ENCODE results near the gene KLHL29. TPM values are rescaled to one million over a fixed set of nuclear protein-coding genes. Genes with fewer than 3 reads are reported as not detected.
"Not testable (repeated sequence)": the region's sequence is repeated elsewhere in the genome, so short reads cannot be mapped to it uniquely, and the experiment has no call there.

KLHL29 gene
- total RNA-seq, 2 donors from 2014 or later: 1.0 to 2.4 TPM

DNA sequence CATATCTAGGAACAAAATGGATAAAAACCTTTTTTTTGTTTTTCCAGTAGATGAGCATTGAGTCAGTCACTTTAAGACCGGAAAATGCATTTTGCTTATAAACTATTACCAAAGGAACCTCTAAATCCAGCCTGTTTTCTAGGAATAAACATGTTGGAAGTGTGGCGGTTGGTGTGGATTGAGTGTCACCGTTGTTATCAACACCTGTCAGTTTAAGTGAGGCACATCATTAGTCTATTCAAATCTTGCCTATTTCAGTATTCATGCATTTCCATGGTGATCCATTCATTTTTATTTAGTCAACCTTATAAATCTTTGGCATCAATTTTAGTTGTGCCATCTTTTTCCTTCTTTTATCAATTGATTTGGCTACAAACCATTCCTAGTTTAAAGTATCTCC, 3.3 kb downstream of the KLHL29 start:
- H3K4me3 ChIP-seq (ENCODE audit: low read length): no peak overlapping the region
- H3K27ac ChIP-seq (ENCODE audit: low read depth, low read length): no peak overlapping the region
- H3K4me3 Mint-ChIP-seq: no peak overlapping the region
- H3K27me3 ChIP-seq (ENCODE audit: control insufficient read depth, insufficient read depth, low read length, poor library complexity, severe bottlenecking): peaks cover 60% of the 10 kb centered on the region
- no peaks in the 10 kb centered on the region for H3K9me3 ChIP-seq (ENCODE audit: control insufficient read depth, low read length)
- H3K27me3 Mint-ChIP-seq (ENCODE audit: insufficient read depth): peaks cover 60% of the 10 kb centered on the region
- no peak for DNase-seq
- H3K36me3 ChIP-seq (ENCODE audit: control insufficient read depth, insufficient read depth, low read length): no peaks in the 10 kb centered on the region
- H3K27ac Mint-ChIP-seq: no peak overlapping the region
- TF ChIP-seq, protein P1, sequence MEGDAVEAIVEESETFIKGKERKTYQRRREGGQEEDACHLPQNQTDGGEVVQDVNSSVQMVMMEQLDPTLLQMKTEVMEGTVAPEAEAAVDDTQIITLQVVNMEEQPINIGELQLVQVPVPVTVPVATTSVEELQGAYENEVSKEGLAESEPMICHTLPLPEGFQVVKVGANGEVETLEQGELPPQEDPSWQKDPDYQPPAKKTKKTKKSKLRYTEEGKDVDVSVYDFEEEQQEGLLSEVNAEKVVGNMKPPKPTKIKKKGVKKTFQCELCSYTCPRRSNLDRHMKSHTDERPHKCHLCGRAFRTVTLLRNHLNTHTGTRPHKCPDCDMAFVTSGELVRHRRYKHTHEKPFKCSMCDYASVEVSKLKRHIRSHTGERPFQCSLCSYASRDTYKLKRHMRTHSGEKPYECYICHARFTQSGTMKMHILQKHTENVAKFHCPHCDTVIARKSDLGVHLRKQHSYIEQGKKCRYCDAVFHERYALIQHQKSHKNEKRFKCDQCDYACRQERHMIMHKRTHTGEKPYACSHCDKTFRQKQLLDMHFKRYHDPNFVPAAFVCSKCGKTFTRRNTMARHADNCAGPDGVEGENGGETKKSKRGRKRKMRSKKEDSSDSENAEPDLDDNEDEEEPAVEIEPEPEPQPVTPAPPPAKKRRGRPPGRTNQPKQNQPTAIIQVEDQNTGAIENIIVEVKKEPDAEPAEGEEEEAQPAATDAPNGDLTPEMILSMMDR (conservative IDR thresholded peaks at IDR 0.05): no peak
- 94 to 100% methylated on average over 1 to 3 of the region's 3 CpGs for WGBS, 2 experiments (ENCODE audit: insufficient coverage in 1 of 2, insufficient read length in 1 of 2)
- no peaks in the 10 kb centered on the region for H3K36me3 Mint-ChIP-seq (ENCODE audit: low read depth)
- no peaks in the 10 kb centered on the region for H3K4me1 ChIP-seq (ENCODE audit: control insufficient read depth, insufficient read depth, low read length)
- H3K9me3 Mint-ChIP-seq: no peaks in the 10 kb centered on the region
- H3K9ac ChIP-seq (ENCODE audit: extremely low read depth, low read length, poor library complexity, severe bottlenecking): no peak overlapping the region
- H3K4me1 Mint-ChIP-seq: no peaks in the 10 kb centered on the region

DNA sequence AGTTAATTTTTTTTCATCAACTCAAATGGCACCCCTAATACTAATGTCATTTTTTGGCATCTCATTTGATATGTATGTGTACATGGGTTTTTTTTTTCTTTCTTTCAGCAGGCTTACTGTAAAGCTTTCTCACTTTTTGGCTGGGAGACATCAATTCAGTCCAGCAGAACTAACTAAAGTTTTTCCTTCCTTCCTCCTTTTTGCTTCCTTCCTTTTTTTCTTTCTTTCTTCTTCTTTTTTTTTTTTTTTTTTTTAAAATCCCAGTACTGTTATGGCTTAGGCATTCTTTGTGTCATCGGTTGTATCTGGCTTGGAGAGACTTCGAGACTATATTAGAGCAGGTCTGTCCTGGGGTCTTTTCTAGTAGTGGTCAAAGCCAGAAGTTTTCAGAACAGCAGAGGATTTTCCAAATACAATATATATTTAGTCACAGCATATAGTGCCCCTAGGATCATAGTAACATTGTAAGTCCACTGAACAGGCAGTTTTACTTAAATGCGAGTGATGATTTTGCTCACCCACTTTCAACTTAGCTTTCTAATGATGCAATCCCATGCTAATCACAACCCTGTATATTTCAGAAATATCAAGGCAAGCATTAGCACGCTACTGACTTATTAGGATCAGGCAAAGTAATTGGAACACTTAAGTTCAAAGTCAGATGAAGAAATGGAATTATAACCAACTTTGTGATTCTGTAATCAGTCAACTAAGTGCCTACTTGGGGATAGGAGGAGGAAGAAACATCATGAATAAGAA, 4.0 kb downstream of the KLHL29 start:
- Mint-ChIP-seq H3K27me3 (ENCODE audit: insufficient read depth) (peaks cover 54% of the 10 kb centered on the region), H3K4me3 (no peak overlapping the region), H3K36me3 (ENCODE audit: low read depth) (no peaks in the 10 kb centered on the region), H3K4me1 (no peaks in the 10 kb centered on the region), H3K27ac (no peak overlapping the region), H3K9me3 (no peaks in the 10 kb centered on the region)
- no peak for DNase-seq
- TF ChIP-seq, protein P1 (conservative IDR thresholded peaks at IDR 0.05): no peak
- no peaks in the 10 kb centered on the region for H3K9me3 ChIP-seq (ENCODE audit: control insufficient read depth, low read length)
- 93 to 100% methylated on average over 2 to 4 of the region's 4 CpGs for WGBS, 2 experiments (ENCODE audit: insufficient coverage in 1 of 2, insufficient read length in 1 of 2)
- H3K36me3 ChIP-seq (ENCODE audit: control insufficient read depth, insufficient read depth, low read length): no peaks in the 10 kb centered on the region
- H3K27me3 ChIP-seq (ENCODE audit: control insufficient read depth, insufficient read depth, low read length, poor library complexity, severe bottlenecking): peaks cover 53% of the 10 kb centered on the region
- no peak overlapping the region for H3K9ac ChIP-seq (ENCODE audit: extremely low read depth, low read length, poor library complexity, severe bottlenecking)
- no peak overlapping the region for H3K27ac ChIP-seq (ENCODE audit: low read depth, low read length)
- no peak overlapping the region for H3K4me3 ChIP-seq (ENCODE audit: low read length)
- H3K4me1 ChIP-seq (ENCODE audit: control insufficient read depth, insufficient read depth, low read length): no peaks in the 10 kb centered on the region

DNA sequence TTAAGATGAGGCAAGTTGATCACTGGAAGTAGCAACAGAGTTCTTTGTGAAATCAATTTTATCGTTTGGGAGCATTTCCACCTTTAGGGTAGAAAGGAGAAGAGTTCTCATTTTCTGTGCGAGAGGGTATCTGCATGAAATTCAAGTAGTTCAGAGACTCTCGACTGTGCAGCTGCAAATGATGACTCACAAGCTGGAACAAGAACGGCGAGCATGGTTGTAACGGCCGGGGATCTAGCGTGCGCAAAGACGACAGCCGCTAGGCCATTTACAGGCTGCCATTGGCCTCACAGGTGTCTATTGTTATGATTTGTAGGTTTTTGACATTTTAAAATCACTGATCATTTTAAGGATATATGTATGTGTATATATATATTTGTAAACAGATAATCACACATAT, 5.2 kb downstream of the KLHL29 start:
- DNase-seq: no peak
- TF ChIP-seq, protein P1 (conservative IDR thresholded peaks at IDR 0.05): no peak
- Mint-ChIP-seq H3K36me3 (ENCODE audit: low read depth) (no peaks in the 10 kb centered on the region), H3K4me1 (peaks cover 8% of the 10 kb centered on the region), H3K27me3 (ENCODE audit: insufficient read depth) (peaks cover 46% of the 10 kb centered on the region), H3K4me3 (no peak overlapping the region), H3K27ac (no peak overlapping the region), H3K9me3 (no peaks in the 10 kb centered on the region)
- peaks cover 45% of the 10 kb centered on the region for H3K27me3 ChIP-seq (ENCODE audit: control insufficient read depth, insufficient read depth, low read length, poor library complexity, severe bottlenecking)
- no peak overlapping the region for H3K27ac ChIP-seq (ENCODE audit: low read depth, low read length)
- H3K4me1 ChIP-seq (ENCODE audit: control insufficient read depth, insufficient read depth, low read length): peaks cover 9% of the 10 kb centered on the region
- WGBS, 2 experiments (ENCODE audit: insufficient coverage in 1 of 2, insufficient read length in 1 of 2): 91 to 93% methylated on average over 5 to 11 of the region's 11 CpGs
- no peaks in the 10 kb centered on the region for H3K9me3 ChIP-seq (ENCODE audit: control insufficient read depth, low read length)
- H3K4me3 ChIP-seq (ENCODE audit: low read length): no peak overlapping the region
- no peak overlapping the region for H3K9ac ChIP-seq (ENCODE audit: extremely low read depth, low read length, poor library complexity, severe bottlenecking)
- no peaks in the 10 kb centered on the region for H3K36me3 ChIP-seq (ENCODE audit: control insufficient read depth, insufficient read depth, low read length)

DNA sequence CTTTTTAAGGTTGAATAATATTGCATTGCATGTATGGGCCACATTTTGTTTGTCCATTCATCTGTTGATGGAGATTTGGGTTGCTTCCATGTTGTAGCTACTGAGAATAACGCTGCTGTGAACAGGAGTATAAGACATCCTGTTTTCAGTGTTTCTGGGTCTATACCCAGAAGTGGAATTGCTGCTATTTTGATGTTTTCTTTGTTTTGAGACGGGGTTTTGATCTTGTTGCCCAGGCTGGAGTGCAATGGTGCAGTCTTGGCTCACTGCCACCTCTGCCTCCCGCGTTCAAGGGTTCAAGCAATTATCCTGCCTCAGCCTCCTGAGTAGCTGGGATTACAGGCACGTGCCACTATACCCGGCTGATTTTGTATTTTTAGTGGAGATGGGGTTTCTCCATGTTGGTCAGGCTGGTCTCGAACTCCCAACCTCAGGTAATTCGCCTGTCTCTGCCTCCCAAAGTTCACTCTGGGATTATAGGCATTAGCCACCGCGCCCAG, 6.3 kb downstream of the KLHL29 start:
- H3K27ac ChIP-seq (ENCODE audit: low read depth, low read length); H3K4me3 Mint-ChIP-seq; H3K9ac ChIP-seq (ENCODE audit: extremely low read depth, low read length, poor library complexity, severe bottlenecking); H3K9me3 ChIP-seq (ENCODE audit: control insufficient read depth, low read length); H3K4me1 Mint-ChIP-seq; DNase-seq; H3K27ac Mint-ChIP-seq; H3K36me3 Mint-ChIP-seq (ENCODE audit: low read depth); H3K4me1 ChIP-seq (ENCODE audit: control insufficient read depth, insufficient read depth, low read length); H3K36me3 ChIP-seq (ENCODE audit: control insufficient read depth, insufficient read depth, low read length); H3K9me3 Mint-ChIP-seq; H3K4me3 ChIP-seq (ENCODE audit: low read length): not testable (repeated sequence)
- peaks cover 42% of the 10 kb centered on the region for H3K27me3 Mint-ChIP-seq (ENCODE audit: insufficient read depth)
- peaks cover 39% of the 10 kb centered on the region for H3K27me3 ChIP-seq (ENCODE audit: control insufficient read depth, insufficient read depth, low read length, poor library complexity, severe bottlenecking)
- WGBS, 2 experiments (ENCODE audit: insufficient coverage in 1 of 2, insufficient read length in 1 of 2): 94 to 95% methylated on average over 4 to 10 of the region's 10 CpGs

Data from endodermal cell (in vitro differentiated cells).